HG03196 (cell line): ENCODE data around the gene ACTN4.

Source experiments
- ATAC-seq: cut with Tn5 transposase; IDR thresholded peaks from one replicate; pipeline ENCODE4 v1.9.1; 2021; ENCODE audit not compliant: unreplicated experiment

ACTN4 gene

DNA sequence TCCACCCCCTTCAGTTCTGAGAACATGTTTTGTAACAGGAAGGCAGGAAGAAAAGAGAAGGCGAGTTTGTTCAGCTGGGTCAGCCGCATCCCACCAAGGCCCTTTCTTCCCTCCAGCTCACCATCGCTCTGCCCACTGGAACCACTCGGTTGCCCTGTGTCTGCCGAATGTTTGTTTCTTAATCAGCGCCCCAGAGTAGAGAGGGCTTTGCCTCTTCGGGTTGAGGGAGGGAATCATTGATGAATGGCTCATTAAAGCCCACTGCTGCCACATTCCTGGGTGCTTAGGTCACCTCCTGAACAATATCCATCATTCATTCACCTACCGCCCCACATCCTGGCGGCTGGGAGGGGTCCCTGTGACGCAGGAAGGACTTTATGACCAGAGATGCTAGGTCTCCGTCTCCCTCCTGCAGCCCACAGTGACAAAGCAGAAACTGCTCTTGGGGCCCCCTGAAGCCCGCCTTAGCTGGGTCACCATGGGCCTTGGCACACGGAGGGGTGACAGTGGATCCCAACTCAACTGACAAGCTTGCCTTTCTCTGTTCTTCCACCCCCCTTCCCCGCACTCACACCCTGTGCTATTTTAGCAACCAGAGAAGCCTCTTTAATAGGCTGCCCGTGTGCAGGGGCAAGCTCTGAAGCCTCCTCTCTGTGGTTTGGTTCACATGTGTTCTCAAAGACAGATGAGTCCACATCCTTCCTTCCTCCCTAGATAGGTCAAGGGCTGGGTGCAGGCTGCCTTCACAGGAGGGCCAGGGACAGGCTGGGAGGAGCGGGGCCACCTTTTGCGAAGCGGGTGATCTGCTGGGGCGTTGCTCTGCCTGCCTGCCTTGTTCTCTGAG is 46.2 kb downstream of the ACTN4 start:
- no peak for ATAC-seq

DNA sequence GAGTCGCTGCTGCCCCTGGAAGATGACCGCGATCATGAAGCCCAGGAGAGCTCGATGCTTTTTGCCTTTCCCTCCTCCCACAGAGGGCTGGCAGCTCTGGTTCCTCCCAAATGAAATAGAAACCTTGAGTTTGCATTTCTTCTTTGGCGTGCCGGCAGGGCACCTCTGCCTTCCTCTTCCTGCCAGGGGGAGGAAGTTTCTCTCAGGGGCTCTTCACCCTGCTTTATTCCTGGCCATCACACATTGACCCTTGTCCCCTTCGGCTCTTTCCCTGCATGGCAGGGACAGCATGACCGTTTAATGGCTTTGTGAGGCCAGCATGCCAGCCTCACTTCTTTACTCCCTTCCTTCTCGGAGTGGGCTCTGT is 47.9 kb downstream of the ACTN4 start:
- ATAC-seq = no peak

DNA sequence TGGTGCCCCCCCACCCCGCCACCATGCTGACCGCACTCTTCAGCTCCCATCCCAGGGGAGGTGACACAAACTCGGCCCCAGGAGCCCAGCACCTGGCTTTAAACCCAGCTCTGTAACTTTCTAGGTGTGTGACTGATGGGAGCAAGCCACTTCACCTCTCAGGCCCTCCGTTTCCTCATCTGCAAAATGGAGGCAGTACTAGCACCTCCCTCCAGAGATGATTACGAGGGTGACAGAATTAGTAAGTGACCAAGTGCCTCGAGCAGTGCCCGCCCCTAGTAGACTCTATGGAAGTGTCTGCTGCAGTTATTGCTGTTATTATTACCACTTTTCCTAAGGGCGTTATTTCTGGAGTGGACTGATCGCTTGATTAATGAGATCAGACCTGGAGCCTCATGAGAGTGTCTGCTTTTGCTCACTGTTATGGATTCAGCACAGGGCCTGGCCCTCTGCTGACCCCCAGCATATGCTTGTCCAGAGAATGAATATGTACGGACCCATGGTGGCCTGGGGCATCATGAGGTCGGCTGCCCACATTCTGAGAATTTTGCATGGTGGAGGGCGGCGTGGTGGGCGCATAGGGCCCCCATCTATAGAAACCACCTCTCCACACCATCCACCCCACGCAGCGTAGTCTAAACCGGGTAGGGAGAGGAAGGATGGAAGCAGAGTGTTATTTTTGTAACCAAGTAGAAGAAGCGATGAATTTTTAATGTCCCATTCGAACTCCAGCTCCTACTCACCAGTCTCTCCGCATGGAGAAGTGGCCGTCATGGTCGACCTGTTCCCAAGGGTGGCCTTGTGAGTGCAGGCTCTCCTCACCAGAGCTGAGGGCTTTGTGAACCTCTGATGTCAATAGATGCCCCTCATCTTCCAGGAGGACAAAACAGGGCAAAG is 48.6 kb downstream of the ACTN4 start:
- no peak for ATAC-seq

DNA sequence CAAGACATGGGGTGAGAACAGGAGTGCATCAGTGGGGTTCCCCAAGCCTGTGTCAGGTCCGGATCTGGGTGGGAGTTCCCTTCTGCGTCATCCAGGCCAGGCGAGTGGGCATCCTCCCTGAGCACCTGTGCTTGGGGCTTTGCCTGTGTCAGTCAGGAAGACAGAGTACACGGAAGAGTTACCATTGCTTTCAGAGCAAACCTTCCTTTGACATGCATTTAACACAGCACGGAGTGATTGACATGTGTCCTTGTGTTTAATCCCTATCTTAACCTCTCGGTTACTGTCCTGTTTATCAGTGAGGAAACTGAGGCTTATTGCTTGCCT is 49.2 kb downstream of the ACTN4 start:
- no peak for ATAC-seq

DNA sequence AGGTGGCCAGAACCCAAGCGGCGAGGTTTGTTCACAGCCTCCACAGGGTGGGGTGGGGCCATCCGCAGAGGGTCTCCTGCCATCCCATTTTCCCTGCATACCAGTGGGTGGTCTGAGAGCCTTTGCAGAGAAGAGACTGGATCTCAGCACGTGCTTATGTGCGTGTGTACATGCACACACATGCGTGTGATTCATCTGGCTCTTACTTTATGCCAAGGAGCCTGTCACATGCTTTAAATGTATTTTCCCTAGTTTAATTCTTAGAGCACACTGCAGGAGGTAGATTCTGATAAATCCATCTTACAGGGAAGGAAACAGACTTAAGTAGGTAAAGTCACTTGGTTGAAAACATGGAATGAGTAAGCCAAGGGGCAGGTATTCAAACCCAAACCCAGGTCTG is 49.7 kb downstream of the ACTN4 start:
- no peak for ATAC-seq

DNA sequence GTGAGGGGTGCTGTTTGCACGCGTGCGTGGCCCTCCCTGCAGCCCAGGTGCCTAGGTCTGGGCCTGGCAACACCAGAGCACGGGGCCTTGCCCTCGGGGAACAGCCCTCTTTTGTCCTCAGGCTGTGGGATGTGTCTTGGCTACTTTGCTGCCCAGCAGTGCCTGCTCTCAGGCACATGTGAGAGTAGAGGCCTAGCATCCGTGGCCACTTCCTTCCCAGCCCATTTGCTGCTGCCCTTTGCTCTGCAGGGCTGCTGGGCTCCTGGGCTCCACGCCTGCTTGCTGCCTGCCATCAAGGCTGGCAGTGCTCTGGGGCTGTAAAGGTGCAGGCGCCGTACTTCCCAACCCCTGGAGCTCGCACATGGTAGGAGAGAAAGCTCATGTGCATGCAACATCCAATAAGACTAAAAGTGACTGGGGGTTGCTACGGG is 50.2 kb downstream of the ACTN4 start:
- no peak for ATAC-seq

DNA sequence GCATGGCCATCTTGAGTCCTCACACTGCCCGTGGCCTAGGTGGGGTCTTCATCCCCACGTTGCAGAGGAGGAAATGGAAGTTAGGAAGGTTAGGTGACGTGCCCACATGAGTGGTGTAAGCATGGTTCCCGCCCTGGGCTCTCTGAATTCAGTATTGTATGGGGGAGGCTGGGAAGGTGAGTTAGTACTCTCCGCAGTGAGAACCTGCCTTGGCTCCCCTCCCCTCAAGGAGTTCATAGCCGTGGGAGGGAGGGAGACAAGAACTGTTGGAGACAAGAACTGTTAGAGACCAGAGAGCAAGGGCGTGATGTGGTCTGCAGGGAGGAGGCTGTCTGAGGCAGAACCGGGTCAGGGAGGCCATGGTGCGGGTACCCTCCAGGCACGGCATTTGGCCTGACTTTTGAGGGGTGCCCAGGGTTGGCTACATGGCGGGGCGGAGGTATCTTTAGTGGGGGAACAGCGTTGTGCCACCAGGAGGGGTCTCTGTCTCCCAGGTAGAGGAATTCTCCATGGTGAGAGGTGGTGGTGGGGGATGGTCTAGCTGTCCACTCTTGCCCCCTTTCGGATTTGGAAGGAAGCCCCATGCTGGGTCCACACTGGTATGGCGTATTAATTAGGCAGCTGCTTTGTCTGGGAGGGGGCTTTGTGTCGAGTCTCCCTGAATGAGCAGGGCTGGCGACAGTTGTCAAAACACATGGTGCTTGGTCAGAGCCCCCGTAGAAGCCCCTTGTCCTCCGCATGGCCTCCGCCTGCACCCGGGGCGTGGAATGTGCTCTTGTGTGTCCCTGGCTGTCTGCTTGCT is 51.0 kb downstream of the ACTN4 start:
- no peak for ATAC-seq

DNA sequence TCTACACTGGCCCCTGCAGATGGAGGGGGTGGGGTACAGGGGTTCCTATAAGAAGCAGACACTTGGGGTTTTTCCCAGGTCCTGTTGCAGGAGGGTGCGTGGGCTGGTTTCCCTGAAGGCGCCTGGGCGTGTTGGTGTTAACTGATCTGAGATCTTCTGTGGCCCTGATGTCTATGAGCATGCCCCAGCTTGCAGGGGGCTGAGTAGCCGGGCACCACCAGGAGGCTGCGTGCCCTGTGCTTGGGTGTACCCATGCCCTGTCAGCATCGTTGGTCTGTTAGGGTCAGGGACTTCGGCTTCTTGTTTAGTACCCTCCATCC is 51.5 kb downstream of the ACTN4 start:
- ATAC-seq = no peak

DNA sequence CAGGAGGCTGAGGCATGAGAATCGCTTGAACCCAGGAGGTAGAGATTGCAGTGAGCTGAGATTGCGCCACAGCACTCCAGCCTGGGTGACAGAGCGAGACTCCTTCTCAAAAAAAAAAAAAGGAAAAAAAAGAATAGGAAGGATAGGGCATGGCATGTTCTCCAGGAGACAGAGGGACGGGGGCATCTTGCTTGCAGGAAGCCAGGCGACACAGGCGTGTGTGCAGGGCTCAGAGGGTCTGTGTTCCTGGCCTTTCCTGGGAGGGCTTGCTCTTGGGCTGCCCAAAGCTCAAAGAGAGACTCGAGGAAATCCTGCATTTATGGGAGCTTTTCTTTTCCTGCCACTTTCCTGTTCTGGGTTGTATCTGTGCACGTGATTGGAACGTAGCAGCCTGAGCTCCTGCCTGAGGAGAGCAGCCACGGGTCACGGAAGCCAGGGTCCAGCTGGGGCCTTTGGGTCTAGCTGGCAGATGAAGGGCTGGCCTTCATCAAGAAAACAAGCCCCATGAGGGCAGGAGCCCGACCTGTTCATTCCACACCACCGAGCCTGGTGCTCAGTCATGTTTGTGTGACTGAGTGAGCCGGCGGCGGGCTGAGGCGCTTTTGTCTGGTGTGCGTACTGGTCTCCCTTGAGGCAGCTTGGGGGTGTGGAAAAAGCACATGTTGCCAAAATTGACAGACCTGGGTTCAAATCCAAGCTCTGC is 52.3 kb downstream of the ACTN4 start:
- no peak for ATAC-seq

DNA sequence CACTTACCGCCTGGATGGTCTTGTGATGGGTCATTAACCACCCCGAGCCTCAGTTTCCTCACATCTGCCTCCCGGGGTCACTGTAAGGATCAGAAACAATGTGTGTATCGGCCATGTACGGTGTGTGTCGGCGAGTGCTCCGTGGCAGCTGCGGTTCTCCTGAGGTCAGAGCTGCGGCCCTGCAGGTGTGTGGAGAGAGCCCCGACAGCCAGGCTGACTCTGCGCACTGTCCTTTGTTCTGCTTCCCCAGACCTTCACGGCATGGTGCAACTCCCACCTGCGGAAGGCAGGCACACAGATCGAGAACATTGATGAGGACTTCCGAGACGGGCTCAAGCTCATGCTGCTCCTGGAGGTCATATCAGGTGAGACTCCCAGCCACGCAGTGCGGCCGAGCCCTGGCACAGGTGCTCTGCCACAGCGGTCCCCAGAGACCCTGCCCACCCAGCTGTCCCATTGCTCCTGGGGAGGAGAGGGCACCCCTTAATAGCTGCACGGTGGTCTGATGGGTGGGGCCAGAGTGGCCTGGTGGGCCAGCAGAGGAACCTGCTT is 53.0 kb downstream of the ACTN4 start:
- ATAC-seq = no peak

DNA sequence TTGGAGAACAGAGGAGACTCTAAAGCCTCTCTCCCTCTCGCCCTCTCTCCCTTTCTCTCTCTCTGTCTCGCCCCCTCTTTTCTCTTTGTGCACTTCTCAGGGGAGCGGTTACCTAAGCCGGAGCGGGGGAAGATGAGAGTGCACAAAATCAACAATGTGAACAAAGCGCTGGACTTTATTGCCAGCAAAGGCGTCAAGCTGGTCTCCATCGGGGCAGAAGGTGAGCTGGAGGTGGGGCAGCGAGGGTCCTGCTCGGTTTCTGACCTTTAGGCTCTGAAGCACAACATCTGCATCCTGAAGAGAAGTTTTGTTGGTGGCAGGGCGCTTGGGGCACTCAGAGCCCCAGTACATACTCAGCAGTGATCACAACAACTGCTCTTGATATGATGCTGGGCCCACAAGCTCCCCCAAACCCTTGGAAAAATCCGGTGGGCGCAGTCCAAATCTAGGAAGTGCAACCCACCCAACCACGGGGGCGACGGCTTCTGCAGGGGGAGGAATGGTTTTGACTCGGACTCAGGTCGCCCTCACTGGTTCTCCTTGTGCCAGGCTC is 53.5 kb downstream of the ACTN4 start:
- ATAC-seq = no peak

DNA sequence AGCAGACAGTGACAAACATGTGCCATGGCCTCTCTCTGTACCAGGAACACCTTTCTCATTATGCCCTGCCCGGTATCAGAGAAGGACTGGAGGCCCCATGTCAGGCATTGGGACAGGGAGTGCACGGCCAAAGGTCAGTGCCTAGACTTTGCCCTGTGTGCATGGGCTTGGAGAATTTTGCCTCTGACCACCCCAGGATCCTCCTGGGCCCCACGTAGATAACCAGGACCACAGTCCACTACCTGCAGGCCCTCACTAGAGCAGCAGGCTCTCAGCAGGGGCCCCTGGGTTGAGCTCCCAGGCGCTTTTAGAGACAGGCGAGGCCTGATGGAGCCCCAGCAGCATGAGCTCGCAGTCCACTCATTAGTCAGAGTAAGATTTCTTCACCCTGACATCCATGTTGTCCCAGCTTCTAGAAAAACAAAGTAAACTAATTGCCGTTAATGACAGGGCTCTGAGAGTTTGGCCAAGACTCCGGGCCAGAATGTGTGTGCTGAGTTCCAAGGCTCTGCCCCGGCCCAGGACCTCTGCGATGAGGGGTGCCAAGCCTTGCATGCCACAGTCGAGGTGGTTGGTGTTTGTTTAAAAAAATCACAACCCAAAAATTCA is 54.1 kb downstream of the ACTN4 start:
- ATAC-seq = no peak

DNA sequence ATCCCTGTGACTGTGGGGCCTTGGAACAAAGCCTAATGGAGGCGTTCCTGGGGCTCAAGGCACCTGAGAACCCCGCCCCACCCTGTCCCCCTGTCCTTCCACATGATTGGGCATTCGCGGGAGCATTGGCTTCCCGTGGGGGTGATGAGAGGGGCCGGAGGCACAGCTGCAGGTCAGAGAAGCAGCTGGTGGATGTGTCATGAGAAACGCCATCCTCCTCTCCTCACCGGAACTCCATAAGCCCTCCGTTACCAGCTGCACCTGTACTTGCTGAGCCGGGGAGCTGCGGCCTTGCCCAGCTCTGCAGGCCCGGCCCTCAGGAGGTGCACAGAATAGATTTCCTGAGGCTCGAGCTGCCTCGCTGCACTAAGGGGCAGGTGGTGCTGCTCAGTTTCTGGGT is 54.8 kb downstream of the ACTN4 start:
- no peak for ATAC-seq

DNA sequence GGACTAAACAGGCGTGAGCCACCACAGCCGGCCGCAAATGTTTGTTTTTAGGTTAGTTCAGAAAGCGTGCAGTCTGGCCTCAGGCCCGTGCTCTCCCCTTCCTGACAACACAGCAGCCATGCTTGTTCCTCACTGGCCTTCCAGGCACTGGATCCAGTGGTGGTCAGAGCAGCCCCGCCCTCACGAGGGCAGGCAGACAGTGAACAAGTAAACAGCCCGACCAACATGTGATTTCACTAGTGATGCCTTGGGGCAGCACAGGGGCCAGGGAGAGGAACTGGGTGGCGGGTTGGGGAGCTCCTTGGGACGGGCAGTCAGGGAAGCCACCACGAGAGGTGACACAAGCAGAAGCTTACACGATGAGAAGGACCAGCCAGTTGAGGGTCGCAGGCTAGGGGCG is 56.1 kb downstream of the ACTN4 start:
- no peak for ATAC-seq

DNA sequence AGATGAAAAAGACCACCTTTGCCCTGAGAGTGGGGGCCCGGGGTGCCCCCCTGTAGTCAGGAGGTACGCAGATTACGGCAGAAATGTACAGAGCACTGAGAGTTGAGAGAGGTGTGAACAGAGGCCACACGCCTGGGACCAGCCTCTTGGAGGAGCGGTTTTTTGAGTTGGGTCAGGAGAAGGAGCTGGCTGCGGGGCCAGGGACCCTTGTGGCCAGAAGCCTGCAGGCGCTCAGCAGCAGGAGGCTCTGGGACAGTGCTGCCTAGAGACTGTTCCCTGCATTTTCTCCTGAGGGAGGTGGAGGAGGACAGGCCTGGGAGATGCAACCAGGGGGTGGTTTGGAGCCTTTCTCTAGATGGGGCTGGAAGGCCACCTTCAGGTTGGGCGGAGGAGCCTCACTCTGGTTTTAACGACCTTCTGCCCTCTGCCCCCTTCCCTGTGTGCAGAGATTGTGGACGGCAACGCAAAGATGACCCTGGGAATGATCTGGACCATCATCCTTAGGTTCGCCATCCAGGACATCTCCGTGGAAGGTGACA is 57.1 kb downstream of the ACTN4 start:
- ATAC-seq = no peak

DNA sequence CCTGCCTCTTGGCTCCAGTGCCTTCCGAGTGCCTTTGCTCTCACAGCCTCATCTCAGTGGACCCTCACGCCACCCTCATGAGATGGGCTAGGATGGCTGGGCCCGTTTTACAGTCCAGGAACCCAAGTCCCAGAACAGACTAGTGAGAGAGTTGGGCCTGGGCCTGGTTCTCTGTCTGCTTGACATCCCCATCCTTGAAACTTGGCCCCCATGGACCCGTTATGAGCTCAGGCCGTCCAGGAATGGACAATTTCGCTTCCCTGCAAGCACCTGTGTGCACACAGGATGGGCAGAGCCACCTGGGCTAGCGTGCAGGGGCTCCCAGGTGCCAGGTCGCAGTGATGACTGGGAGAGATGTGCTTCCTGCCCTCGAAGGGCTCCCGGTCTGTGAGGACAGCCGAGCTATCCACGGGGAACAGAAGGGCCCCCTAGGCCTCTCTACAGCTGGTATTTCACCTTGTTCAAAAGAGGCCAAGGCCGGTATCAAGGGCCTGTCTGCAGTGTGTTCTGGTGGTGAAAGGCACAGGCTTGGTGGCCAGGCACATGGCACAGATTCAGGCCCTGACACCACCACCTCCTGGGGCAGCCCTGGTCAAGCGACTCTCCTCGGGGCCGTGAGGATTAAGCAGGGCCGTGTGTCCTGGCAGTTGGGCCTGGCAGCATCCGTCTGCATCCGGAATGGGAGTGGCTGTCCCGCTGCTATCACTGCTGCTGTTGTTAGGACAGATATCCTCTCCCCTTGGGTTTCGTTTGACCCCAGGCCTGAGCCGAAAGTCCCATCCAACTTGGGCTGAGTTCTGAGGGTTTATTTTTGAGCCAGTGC is 58.0 kb downstream of the ACTN4 start:
- ATAC-seq = no peak

DNA sequence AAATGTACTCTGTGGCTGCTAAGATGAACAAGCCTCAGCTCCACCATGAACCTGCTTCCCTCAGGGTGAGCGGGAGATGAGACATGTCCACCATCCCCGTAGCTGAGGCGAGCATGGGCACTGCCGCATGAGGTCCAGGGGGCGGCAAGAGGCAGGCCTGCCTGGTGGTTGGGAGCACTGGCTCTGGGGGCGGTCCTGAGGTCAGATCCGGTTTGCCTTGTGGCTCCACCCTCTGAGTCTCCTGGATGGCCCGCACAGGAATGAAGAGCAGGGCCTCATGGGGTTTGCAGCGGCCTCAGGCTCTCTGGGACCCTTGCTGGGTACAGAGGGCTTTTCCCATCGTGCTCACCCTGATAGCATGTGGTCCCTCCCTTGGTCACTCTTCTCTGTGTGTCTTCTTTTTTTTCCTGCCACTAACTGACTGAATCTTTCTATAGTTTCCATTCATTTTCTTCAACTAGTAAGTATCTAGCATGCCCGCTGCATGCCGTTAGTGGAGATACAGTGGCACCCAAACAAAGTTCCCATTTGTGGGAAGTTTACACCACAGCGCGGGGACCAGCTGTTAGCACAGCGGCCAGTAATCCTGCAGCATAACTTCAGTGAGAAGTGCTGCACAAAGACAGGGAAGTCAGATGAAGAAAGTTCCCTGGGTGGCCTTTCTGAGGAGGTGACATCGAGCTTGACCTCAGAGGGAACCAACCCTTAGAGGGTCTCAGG is 59.5 kb downstream of the ACTN4 start:
- no peak for ATAC-seq

DNA sequence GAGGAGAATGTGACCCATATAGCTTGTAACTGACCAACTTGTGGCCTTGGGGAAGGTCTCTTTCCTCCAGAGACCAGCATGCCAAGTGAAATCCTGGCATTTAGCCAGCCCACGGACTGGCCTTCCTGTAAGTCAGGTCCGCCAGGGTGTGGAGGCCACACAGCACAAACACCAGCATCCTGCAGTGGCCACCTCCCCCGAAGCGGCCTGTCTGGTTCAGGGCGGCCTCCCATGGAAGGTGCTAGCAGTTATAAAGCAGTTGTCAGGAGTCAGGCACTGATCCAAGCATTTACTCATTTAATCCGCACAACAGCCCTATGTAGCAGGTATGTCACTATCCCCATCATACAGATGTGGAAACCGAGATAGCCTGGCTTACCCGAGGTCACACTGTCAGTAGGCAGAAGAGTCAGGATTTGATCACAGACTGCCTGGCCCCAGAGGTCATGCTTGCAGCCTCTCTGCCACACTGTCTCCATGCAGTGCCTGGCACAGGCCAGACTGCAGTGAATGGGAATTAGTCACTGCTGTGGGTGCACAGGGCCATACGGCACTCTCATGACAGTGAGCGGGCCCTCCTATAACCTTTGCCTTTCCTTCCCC is 60.2 kb downstream of the ACTN4 start:
- ATAC-seq = no peak
